Measurements from ENCODE around the gene CCDC88C. TPM values are rescaled to one million over a fixed set of nuclear protein-coding genes. Genes with fewer than 3 reads are reported as not detected.

CCDC88C gene
- total RNA-seq, 2 donors from 2014 or later: 4.0 to 4.4 TPM

DNA sequence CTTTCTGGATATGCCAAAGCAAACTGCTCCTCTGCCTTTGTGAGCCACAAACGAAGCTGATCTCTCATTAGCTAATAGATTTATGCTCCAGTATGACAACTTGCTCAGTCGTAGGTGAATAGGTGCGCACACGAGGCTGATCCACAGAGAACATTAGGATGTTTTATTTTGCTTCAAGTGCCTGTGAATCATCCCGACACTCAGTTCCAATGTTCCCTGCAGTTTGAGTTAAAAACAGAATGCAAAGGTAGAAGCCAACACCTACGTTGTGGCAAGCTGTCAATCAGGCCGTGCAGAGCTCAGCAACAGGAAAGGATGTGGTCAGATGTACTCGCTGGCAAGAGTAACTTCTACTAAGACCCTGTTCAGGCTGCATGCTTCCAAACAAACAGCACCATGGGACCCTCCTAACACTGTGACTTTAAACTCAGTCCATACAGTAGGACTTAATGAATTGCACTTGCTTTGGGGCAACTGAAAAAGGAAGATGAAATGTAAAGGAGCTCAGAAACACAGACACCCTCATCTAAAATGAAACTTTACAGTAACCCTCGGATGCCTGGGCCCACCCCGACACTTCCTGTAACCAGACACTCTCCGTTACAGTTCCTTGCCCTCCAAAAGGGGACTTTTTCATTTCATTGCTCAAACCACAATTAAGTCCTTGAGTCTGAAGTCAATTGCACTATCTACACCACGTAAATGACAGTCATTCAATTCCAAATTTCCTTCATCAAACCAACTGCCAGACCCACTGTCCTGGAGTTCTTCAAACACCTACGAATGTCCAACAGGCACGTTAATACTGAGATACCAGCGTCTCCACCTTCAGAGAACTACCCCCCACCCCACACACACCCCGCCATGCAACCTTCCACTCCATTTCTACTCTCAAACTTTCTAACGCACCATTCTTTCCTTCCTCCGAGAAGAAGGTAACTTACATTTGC lies 1.6 kb downstream of the CCDC88C start:
- peak overlapping the region; percentile 46 to 62 for H3K4me3 ChIP-seq
- H3K4me1 ChIP-seq: peaks cover 0 to 27% of the 10 kb centered on the region in 2 donors
- no peak for DNase-seq (ENCODE audit: low spot score)
- TF ChIP-seq, protein P1, sequence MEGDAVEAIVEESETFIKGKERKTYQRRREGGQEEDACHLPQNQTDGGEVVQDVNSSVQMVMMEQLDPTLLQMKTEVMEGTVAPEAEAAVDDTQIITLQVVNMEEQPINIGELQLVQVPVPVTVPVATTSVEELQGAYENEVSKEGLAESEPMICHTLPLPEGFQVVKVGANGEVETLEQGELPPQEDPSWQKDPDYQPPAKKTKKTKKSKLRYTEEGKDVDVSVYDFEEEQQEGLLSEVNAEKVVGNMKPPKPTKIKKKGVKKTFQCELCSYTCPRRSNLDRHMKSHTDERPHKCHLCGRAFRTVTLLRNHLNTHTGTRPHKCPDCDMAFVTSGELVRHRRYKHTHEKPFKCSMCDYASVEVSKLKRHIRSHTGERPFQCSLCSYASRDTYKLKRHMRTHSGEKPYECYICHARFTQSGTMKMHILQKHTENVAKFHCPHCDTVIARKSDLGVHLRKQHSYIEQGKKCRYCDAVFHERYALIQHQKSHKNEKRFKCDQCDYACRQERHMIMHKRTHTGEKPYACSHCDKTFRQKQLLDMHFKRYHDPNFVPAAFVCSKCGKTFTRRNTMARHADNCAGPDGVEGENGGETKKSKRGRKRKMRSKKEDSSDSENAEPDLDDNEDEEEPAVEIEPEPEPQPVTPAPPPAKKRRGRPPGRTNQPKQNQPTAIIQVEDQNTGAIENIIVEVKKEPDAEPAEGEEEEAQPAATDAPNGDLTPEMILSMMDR (IDR thresholded peaks at IDR 0.05): no peak
- peak overlapping the region in 1 of 2 donors; percentile 42 for H3K27ac ChIP-seq
- no peaks in the 10 kb centered on the region for H3K36me3 ChIP-seq
- H3K9me3 ChIP-seq: no peaks in the 10 kb centered on the region
- H3K27me3 ChIP-seq: no peaks in the 10 kb centered on the region

DNA sequence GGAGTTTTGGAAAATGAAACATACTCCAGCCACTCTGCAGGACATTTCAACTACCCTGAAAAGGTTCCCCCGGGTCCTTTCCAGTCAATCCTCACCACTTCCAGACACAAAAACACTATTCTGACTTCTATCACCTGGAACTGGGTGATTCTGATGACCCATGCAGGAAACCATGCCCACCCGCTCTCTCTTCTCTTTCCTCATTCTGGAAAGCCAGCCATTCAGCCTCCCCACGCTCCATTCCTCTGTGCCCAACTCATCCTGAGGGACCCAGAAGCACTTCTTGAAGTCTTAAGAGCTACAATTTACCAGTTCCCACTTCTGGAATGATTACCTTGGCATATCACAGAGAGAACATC lies 3.2 kb downstream of the CCDC88C start:
- H3K27ac ChIP-seq: no peak overlapping the region
- no peak for DNase-seq (ENCODE audit: low spot score)
- H3K4me3 ChIP-seq: no peak overlapping the region
- no peaks in the 10 kb centered on the region for H3K36me3 ChIP-seq
- H3K9me3 ChIP-seq: no peaks in the 10 kb centered on the region
- peaks cover 0 to 27% of the 10 kb centered on the region in 2 donors for H3K4me1 ChIP-seq
- TF ChIP-seq, protein P1 (IDR thresholded peaks at IDR 0.05): no peak
- no peaks in the 10 kb centered on the region for H3K27me3 ChIP-seq

DNA sequence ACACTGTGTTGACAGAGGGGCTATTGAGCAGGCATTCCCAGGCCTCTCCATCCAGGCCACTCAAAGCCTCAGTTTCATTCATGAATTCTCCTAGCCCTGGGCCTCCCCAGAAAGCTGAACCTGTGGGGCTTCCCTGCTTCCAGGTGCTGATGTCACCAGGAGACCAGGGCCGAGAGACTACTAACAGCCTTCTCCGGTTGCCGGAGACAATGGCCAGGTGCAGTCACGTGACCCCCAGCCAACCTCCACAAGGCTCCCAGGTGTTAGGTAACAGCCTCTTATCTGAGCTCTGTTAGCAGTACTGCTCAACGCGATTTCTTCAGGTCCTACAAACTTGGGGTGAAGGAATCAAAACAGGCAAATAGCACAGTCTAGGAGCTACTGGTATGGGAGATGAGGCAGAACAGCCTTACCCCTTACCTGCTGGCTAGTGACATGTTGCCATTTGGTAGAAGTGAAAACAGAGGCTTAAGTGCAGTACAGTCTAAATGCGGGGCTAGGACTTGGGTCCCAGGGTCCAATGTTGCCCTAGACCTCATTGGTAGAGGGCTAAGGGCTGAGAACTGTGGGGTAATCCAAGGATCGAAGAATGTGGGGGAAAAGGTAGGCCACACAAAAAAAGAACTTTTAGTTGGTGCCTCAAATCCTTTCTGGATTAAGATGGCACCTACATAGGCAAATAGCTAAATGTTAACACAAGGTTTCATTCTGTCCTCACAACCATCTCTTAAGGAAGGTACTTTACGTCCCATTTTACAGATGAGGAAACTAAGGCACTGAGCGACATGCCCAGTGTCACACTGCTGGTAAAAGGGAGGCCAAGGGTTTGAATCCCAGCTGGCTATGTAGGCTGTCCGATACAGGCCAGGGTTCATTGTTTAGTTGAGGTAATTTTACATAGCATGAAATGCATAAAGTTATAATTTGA lies 3.8 kb downstream of the CCDC88C start:
- H3K9me3 ChIP-seq: no peaks in the 10 kb centered on the region
- no peak overlapping the region for H3K4me3 ChIP-seq
- TF ChIP-seq, protein P1 (IDR thresholded peaks at IDR 0.05): no peak
- no peak overlapping the region for H3K27ac ChIP-seq
- H3K4me1 ChIP-seq: peaks cover 0 to 27% of the 10 kb centered on the region in 2 donors
- DNase-seq (ENCODE audit: low spot score): no peak
- no peaks in the 10 kb centered on the region for H3K36me3 ChIP-seq
- H3K27me3 ChIP-seq: no peaks in the 10 kb centered on the region

- no peaks in the 10 kb centered on the region for H3K36me3 ChIP-seq
- H3K9me3 ChIP-seq: no peaks in the 10 kb centered on the region
- no peaks in the 10 kb centered on the region for H3K27me3 ChIP-seq
- no peak overlapping the region for H3K27ac ChIP-seq
- DNase-seq (ENCODE audit: low spot score): no peak
- TF ChIP-seq, protein P1 (IDR thresholded peaks at IDR 0.05): no peak
- H3K4me3 ChIP-seq: no peak overlapping the region
- peaks cover 0 to 18% of the 10 kb centered on the region in 2 donors for H3K4me1 ChIP-seq
Observed at GRCh38 chr14:91412939-91413338, 4.7 kb downstream of the CCDC88C start.

DNA sequence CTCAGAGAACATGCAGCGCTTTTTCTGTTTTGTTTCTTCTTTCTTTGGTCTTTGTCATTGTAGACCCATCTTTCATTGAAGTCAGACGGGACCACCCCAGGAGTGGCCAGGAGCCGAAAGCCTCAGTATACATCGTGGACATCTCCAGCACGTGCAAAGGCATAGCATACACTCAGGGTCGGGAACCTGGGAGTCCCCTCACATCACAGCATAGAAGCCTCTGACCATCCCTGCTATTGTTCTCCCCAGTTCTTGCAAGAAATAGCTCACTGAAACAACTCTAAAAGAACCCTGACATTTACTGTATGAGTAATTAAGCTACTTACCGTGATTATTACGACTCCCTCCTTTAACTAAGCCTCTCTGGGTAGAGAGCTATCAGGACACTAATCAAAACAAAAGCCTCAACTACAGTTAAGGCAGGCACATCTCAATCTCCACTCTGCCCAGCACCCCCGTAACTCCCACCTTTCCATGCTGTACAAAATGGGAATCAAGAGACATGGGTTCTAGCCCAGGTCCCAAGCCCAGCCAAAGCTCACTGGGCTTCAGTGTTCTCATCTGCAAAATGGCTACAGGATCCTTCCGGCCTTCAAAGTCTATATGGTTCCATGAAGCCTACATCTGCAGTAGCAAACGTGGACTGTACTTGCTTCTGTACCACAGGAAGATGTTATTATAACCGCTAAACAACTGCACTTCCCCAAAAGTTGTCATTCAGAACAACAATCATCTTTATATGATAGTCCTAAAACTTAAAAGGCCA lies 6.7 kb downstream of the CCDC88C start:
- H3K36me3 ChIP-seq: no peaks in the 10 kb centered on the region
- no peak overlapping the region for H3K4me3 ChIP-seq
- TF ChIP-seq, protein P1 (IDR thresholded peaks at IDR 0.05): no peak
- peaks cover 0 to 6% of the 10 kb centered on the region in 2 donors for H3K4me1 ChIP-seq
- no peaks in the 10 kb centered on the region for H3K9me3 ChIP-seq
- H3K27me3 ChIP-seq: no peaks in the 10 kb centered on the region
- no peak overlapping the region for H3K27ac ChIP-seq
- DNase-seq (ENCODE audit: low spot score): no peak

Data from right atrium auricular region (tissue), 2 donors.